Iris pigment epithelial cell (primary cell): Measurements from ENCODE around the gene ELMO3.

Source experiments
- DNase-seq: peaks from one replicate; pipeline ENCODE4 v3.0.0-alpha.2; 2011; ENCODE audit warnings: low read depth

The ELMO3 gene

GRCh38 chr16:67216612-67217490, 17.9 kb downstream of the ELMO3 start:
- no peak for DNase-seq

- DNase-seq: no peak
These were observed 25.1 kb downstream of the ELMO3 start for GRCh38 chr16:67223992-67224391.

- DNase-seq: no peak
These were observed 27.4 kb downstream of the ELMO3 start for GRCh38 chr16:67226295-67226803.

GRCh38 chr16:67226804-67227566, 28.1 kb downstream of the ELMO3 start, which contains the start of gene TMEM208:
Gene TMEM208, plus strand, starts transcription at chr16:67227130. Its CDS starts 89 bp downstream, at chr16:67227219.
- peak; percentile 98 for DNase-seq

- no peak for DNase-seq
These were observed 28.6 kb downstream of the ELMO3 start for GRCh38 chr16:67227567-67227921.

- DNase-seq: no peak
These were observed 29.3 kb downstream of the ELMO3 start for GRCh38 chr16:67228034-67228785.

GRCh38 chr16:67228905-67229304, 30.0 kb downstream of the ELMO3 start:
- no peak for DNase-seq

- no peak for DNase-seq
These were observed 31.2 kb downstream of the ELMO3 start for GRCh38 chr16:67229906-67230808.

- no peak for DNase-seq
These were observed 32.1 kb downstream of the ELMO3 start for GRCh38 chr16:67230809-67231660.

GRCh38 chr16:67233596-67233995, 34.7 kb downstream of the ELMO3 start:
- DNase-seq: no peak

GRCh38 chr16:67234180-67234597, 35.3 kb downstream of the ELMO3 start:
- no peak for DNase-seq

GRCh38 chr16:67235816-67236562, 37.1 kb downstream of the ELMO3 start:
- no peak for DNase-seq

GRCh38 chr16:67236563-67237395, 37.8 kb downstream of the ELMO3 start:
- DNase-seq: peak; percentile 55

- no peak for DNase-seq
These were observed 38.7 kb downstream of the ELMO3 start for GRCh38 chr16:67237396-67238277.

- DNase-seq: no peak
These were observed 39.3 kb downstream of the ELMO3 start for GRCh38 chr16:67238278-67238575.

GRCh38 chr16:67238806-67239470, 40.0 kb downstream of the ELMO3 start:
- DNase-seq: no peak

GRCh38 chr16:67240506-67240905, 41.6 kb downstream of the ELMO3 start:
- peak; percentile 39 for DNase-seq
